Measurements from ENCODE around the gene DUS4L. TPM values are rescaled to one million over a fixed set of nuclear protein-coding genes. Genes with fewer than 3 reads are reported as not detected.

DUS4L gene
- total RNA-seq, 1 donor from 2014 or later: 0.75 TPM

DNA sequence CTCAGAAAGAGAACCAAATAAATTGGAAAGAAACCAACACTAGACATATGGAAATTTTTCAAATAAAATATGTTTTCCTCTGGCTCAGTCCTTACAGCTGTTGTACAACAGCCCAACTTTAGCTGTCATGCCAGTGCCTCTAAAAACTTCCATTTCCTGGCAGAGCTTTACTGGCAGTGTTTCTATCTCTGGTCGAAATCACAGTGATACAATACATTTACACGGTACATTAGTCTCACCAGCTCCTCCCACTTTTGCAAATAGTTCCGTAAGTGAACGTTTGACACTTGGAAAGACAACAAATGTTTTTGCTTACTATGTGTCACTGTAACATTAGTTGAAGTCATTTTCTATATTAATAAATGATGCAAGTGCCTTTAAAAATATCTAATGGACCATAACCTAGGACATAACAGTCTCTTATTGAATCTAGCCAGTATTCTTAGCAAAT lies 46.1 kb downstream of the DUS4L start:
- Histone ChIP-seq H3K36me3 (peaks cover 9 to 21% of the 10 kb centered on the region in 2 donors), H3K4me1 (peaks cover 0 to 29% of the 10 kb centered on the region in 2 donors), H3K27me3 (no peaks in the 10 kb centered on the region), H3K4me3 (no peak overlapping the region), H3K9me3 (no peaks in the 10 kb centered on the region), H3K27ac (peak overlapping the region; percentile 27 to 59)
- TF ChIP-seq, protein P1, sequence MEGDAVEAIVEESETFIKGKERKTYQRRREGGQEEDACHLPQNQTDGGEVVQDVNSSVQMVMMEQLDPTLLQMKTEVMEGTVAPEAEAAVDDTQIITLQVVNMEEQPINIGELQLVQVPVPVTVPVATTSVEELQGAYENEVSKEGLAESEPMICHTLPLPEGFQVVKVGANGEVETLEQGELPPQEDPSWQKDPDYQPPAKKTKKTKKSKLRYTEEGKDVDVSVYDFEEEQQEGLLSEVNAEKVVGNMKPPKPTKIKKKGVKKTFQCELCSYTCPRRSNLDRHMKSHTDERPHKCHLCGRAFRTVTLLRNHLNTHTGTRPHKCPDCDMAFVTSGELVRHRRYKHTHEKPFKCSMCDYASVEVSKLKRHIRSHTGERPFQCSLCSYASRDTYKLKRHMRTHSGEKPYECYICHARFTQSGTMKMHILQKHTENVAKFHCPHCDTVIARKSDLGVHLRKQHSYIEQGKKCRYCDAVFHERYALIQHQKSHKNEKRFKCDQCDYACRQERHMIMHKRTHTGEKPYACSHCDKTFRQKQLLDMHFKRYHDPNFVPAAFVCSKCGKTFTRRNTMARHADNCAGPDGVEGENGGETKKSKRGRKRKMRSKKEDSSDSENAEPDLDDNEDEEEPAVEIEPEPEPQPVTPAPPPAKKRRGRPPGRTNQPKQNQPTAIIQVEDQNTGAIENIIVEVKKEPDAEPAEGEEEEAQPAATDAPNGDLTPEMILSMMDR (IDR thresholded peaks at IDR 0.05): no peak
- no peak for DNase-seq (ENCODE audit: low spot score in 2 of 2)
- intact Hi-C loops (cut with DNase I): no loop called here

DNA sequence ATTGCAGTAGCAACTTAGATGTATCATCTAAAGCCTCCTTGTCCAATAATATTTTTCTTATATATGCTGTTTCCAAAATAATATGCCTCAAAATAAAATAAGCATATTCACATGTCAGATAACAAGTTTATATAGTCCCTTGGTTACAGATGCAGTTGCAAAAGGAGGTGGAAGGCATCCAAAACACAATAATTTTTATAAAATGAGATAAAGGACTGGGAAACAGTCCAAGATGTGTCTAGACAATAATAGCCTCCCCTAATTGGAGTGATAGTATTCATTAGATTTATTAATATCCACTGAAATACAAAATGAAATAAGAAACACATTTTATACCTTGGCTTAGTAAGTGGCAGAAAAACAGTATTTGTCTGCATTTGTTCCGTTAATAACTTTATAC lies 46.6 kb downstream of the DUS4L start:
- H3K36me3 ChIP-seq: peaks cover 11 to 26% of the 10 kb centered on the region in 2 donors
- no peaks in the 10 kb centered on the region for H3K27me3 ChIP-seq
- peaks cover 0 to 29% of the 10 kb centered on the region in 2 donors for H3K4me1 ChIP-seq
- H3K4me3 ChIP-seq: no peak overlapping the region
- TF ChIP-seq, protein P1 (IDR thresholded peaks at IDR 0.05): no peak
- no peaks in the 10 kb centered on the region for H3K9me3 ChIP-seq
- peak overlapping the region; percentile 27 to 59 for H3K27ac ChIP-seq
- no peak for DNase-seq (ENCODE audit: low spot score in 2 of 2)
- intact Hi-C loops (cut with DNase I): no loop called here

DNA sequence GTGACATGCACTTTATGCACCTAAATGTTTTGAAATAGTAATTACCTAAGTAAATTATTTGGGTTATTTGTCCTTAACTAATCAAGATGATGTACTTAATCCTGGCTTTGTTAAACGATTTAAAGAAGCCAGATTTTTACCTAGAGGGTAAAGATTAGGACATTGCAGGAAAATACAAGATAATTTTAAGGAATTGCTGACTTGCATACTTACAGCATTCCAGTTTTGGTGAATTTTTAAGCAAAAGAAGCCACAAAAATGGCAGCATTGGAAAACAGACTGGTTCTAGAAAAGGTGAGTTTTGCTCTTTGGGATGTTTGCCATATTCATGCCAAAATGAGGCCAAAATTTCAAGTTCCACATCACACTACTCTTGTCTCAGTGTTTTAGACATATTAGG lies 49.7 kb downstream of the DUS4L start:
- Histone ChIP-seq H3K36me3 (peaks cover 17 to 44% of the 10 kb centered on the region in 2 donors), H3K4me1 (peaks cover 0 to 25% of the 10 kb centered on the region in 2 donors), H3K27ac (peak overlapping the region in 1 of 2 donors; percentile 9), H3K4me3 (no peak overlapping the region), H3K9me3 (no peaks in the 10 kb centered on the region), H3K27me3 (no peaks in the 10 kb centered on the region)
- TF ChIP-seq, protein P1 (IDR thresholded peaks at IDR 0.05): no peak
- intact Hi-C loops (cut with DNase I): no loop called here
- no peak for DNase-seq (ENCODE audit: low spot score in 2 of 2)

DNA sequence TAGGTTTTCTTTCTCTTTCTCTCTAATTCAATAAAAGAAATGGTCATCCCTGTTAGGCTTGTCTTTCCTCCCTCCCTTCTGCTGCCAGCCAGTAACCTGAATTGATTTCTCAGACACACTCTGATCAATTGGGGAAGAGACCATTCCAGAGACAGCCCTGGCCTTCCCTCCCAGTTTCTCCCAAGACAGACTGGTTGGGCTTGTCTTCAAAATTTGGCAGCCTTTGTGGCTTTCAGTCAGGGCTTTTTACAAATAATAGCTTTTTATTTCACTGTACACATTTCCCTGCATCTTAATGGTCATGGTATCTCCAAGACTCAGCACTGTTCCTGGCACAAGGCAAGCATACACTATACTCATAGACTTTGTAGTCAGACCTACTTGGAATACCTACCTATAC lies 50.2 kb downstream of the DUS4L start:
- no peaks in the 10 kb centered on the region for H3K27me3 ChIP-seq
- no peak overlapping the region for H3K4me3 ChIP-seq
- H3K27ac ChIP-seq: peak overlapping the region; percentile 9 to 16
- no peaks in the 10 kb centered on the region for H3K9me3 ChIP-seq
- H3K4me1 ChIP-seq: peaks cover 0 to 23% of the 10 kb centered on the region in 2 donors
- TF ChIP-seq, protein P1 (IDR thresholded peaks at IDR 0.05): no peak
- peaks cover 17 to 46% of the 10 kb centered on the region in 2 donors for H3K36me3 ChIP-seq
- no peak for DNase-seq (ENCODE audit: low spot score in 2 of 2)
- intact Hi-C loops (cut with DNase I): no loop called here

DNA sequence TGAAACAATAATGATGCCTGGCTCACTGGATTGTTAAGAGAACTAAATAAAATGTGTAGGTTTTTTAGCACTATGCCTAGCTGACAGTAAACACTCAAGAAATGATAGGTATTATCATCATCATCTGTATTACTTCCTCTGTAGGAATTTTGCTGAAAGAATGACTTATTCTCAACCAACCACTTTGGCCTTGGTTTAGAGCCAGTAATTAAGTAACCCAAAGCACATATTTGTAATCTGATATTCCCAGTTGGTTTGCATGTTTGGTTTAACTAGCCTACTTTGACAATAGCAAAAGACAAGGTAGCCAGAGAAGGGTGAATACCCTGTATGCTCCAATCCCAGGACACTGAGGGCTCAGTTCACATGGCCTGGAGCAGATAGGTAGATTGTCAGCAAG lies 50.7 kb downstream of the DUS4L start:
- no peak for DNase-seq (ENCODE audit: low spot score in 2 of 2)
- TF ChIP-seq, protein P1 (IDR thresholded peaks at IDR 0.05): no peak
- intact Hi-C loops (cut with DNase I): no loop called here
- peaks cover 0 to 18% of the 10 kb centered on the region in 2 donors for H3K4me1 ChIP-seq
- no peaks in the 10 kb centered on the region for H3K27me3 ChIP-seq
- H3K4me3 ChIP-seq: no peak overlapping the region
- no peaks in the 10 kb centered on the region for H3K9me3 ChIP-seq
- H3K27ac ChIP-seq: peak overlapping the region in 1 of 2 donors; percentile 16
- H3K36me3 ChIP-seq: peaks cover 17 to 46% of the 10 kb centered on the region in 2 donors

All from ascending aorta (tissue), 2 donors.